ENCODE data around the gene REG1B. TPM values are rescaled to one million over a fixed set of nuclear protein-coding genes. Genes with fewer than 3 reads are reported as not detected.
A peak's percentile ranks its signal among the peaks of the same experiment; 100 is the strongest.
"Not testable (repeated sequence)": the region's sequence is repeated elsewhere in the genome, so short reads cannot be mapped to it uniquely, and the experiment has no call there.

Gene REG1B
- total RNA-seq, 1 donor from 2014 or later = not detected

DNA sequence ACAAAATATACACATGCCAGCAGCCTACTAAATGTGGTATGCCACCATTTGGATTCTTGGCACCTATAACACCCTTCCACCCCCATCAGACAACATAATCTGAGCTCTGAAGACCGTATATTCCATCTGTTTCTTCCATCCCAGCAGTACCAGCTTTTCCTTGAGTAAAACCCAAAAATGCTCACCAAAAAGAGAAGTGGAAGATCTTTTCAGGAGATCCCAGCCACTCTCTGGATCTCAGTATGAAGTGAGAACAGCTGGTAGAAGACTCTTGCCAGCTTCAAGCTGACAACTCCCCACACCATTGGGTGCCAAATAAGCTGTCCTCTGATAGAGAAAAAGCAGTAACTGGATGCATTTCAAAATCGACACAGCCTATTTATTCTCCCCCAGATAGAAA is 22.6 kb downstream of the REG1B start:
- TF ChIP-seq, protein P1, sequence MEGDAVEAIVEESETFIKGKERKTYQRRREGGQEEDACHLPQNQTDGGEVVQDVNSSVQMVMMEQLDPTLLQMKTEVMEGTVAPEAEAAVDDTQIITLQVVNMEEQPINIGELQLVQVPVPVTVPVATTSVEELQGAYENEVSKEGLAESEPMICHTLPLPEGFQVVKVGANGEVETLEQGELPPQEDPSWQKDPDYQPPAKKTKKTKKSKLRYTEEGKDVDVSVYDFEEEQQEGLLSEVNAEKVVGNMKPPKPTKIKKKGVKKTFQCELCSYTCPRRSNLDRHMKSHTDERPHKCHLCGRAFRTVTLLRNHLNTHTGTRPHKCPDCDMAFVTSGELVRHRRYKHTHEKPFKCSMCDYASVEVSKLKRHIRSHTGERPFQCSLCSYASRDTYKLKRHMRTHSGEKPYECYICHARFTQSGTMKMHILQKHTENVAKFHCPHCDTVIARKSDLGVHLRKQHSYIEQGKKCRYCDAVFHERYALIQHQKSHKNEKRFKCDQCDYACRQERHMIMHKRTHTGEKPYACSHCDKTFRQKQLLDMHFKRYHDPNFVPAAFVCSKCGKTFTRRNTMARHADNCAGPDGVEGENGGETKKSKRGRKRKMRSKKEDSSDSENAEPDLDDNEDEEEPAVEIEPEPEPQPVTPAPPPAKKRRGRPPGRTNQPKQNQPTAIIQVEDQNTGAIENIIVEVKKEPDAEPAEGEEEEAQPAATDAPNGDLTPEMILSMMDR (conservative IDR thresholded peaks at IDR 0.05) = no peak
- Mint-ChIP-seq H3K9me3 (peaks cover 2% of the 10 kb centered on the region), H3K36me3 (ENCODE audit: low read depth) (no peaks in the 10 kb centered on the region), H3K27me3 (ENCODE audit: low read depth) (peaks cover 3% of the 10 kb centered on the region), H3K4me1 (no peaks in the 10 kb centered on the region), H3K4me3 (no peak overlapping the region), H3K27ac (ENCODE audit: unreplicated experiment) (no peak overlapping the region)
- no peak for DNase-seq (ENCODE audit: low read depth, low spot score)

DNA sequence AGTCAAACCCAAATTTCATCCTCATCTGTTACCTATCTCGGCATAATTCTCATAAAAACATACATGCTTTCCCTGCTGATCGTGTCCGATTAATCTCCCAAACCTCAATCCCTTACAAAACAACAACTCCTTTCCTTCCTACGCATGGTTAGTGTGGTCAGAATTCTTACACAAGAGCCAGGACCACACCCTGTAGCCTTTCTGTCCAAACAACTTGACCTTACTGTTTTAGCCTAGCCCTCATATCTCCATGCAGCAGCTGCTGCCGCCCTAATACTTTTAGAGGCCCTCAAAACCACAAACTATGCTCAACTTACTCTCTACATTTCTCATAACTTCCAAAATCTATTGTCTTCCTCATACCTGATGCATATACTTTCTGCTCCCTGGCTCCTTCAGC is 33.0 kb downstream of the REG1B start:
- not testable (repeated sequence) for H3K4me1 Mint-ChIP-seq; H3K27ac Mint-ChIP-seq (ENCODE audit: unreplicated experiment); H3K27me3 Mint-ChIP-seq (ENCODE audit: low read depth); H3K4me3 Mint-ChIP-seq; DNase-seq (ENCODE audit: low read depth, low spot score); H3K36me3 Mint-ChIP-seq (ENCODE audit: low read depth); H3K9me3 Mint-ChIP-seq

DNA sequence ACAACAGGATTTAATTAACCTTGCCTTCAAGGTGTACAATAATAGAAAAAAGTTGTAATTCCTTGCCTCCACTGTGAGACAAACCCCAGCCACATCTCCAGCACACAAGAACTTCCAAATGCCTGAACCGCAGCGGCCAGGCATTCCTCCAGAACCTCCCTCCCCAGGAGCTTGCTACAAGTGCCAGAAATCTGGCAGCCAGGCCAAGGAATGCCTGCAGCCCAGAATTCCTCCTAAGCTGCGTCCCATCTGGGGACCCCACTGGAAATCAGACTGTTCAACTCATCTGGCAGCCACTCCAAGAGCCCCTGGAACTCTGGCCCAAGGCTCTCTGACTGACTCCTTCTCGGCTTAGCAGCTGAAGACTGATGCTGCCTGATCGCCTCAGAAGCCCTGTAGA is 34.3 kb downstream of the REG1B start:
- H3K36me3 Mint-ChIP-seq (ENCODE audit: low read depth); DNase-seq (ENCODE audit: low read depth, low spot score); H3K27ac Mint-ChIP-seq (ENCODE audit: unreplicated experiment); H3K4me3 Mint-ChIP-seq; H3K9me3 Mint-ChIP-seq; H3K27me3 Mint-ChIP-seq (ENCODE audit: low read depth); H3K4me1 Mint-ChIP-seq: not testable (repeated sequence)

DNA sequence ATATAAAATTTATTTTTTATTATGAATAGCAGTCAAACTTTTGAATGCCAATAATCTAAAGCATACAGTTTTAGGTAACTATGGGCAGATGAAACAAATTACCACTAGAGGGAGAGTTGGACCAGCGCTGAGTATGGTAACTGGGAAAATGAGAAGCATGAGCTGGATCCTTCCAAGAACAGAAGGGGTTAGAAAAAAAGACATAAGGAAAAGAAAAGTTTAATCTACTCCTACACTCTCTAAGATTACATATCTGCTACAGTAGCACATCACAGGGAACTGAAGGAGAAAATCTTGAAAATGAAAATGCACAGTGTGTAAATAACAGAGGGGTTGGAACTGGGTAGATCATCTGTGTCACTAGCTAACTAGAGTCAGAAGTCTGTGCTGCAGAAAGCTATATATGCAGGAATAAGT is 46.8 kb downstream of the REG1B start:
- Mint-ChIP-seq H3K4me3 (no peak overlapping the region), H3K4me1 (no peaks in the 10 kb centered on the region), H3K27ac (ENCODE audit: unreplicated experiment) (no peak overlapping the region), H3K36me3 (ENCODE audit: low read depth) (no peaks in the 10 kb centered on the region), H3K9me3 (no peaks in the 10 kb centered on the region), H3K27me3 (ENCODE audit: low read depth) (no peaks in the 10 kb centered on the region)
- TF ChIP-seq, protein P1 (conservative IDR thresholded peaks at IDR 0.05) = peak; percentile 81
- no peak for DNase-seq (ENCODE audit: low read depth, low spot score)

DNA sequence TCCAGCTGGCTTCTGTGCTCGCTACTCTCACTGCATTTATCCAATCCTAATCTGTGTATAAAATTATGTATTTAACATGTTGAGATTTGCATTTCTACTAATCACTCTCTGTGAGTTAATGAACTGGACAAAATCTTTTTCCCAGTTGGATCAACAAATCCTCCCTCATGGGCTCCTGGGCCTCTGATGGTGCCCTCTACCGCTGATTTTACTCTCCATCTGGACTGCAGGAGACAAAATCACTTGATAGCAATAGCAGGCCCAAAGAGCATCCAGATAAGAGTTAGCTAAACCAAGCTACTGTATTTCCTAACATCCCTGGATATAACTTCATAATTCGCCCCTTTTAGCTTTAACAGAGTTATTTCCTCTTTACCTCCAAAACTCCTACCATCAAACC is 47.8 kb downstream of the REG1B start:
- no peak for DNase-seq (ENCODE audit: low read depth, low spot score)
- no peaks in the 10 kb centered on the region for H3K27me3 Mint-ChIP-seq (ENCODE audit: low read depth)
- H3K27ac Mint-ChIP-seq (ENCODE audit: unreplicated experiment) = no peak overlapping the region
- TF ChIP-seq, protein P1 (conservative IDR thresholded peaks at IDR 0.05) = no peak
- H3K4me1 Mint-ChIP-seq = no peaks in the 10 kb centered on the region
- H3K9me3 Mint-ChIP-seq = no peaks in the 10 kb centered on the region
- H3K36me3 Mint-ChIP-seq (ENCODE audit: low read depth) = no peaks in the 10 kb centered on the region
- no peak overlapping the region for H3K4me3 Mint-ChIP-seq

Other genes starting within 250 kb of the REG1B start
- gene REG3G, start 62.3 kb downstream of the REG1B start, total RNA-seq = not detected in 2 replicates
- gene REG1A, start 32.5 kb upstream of the REG1B start, total RNA-seq = not detected in 2 replicates
- gene REG3A, start 71.8 kb upstream of the REG1B start, total RNA-seq = not detected in 2 replicates

Measured in neural crest cell (in vitro differentiated cells).